A673 (cell line): ENCODE measurements around the gene TDP2.

Source experiments
- CTCF ChIP-seq: fragments of 300-800, 200-600 bp; sonication (generic); conservative IDR thresholded peaks from 2 replicates; pipeline ENCODE4 v1.5.1; 2017; ENCODE audit warnings: low read depth, mild to moderate bottlenecking, antibody characterized with exemption, low read length, moderate library complexity, mixed read lengths
- EZH2 ChIP-seq: fragments of 200-600 bp; sonication (generic); IDR thresholded peaks from 2 replicates; pipeline ENCODE4 v1.6.1; 2017; ENCODE audit warnings: borderline replicate concordance, low read depth, mild to moderate bottlenecking, mixed read lengths, antibody characterized with exemption, low read length; ENCODE audit not compliant: poor library complexity, severe bottlenecking

DNA sequence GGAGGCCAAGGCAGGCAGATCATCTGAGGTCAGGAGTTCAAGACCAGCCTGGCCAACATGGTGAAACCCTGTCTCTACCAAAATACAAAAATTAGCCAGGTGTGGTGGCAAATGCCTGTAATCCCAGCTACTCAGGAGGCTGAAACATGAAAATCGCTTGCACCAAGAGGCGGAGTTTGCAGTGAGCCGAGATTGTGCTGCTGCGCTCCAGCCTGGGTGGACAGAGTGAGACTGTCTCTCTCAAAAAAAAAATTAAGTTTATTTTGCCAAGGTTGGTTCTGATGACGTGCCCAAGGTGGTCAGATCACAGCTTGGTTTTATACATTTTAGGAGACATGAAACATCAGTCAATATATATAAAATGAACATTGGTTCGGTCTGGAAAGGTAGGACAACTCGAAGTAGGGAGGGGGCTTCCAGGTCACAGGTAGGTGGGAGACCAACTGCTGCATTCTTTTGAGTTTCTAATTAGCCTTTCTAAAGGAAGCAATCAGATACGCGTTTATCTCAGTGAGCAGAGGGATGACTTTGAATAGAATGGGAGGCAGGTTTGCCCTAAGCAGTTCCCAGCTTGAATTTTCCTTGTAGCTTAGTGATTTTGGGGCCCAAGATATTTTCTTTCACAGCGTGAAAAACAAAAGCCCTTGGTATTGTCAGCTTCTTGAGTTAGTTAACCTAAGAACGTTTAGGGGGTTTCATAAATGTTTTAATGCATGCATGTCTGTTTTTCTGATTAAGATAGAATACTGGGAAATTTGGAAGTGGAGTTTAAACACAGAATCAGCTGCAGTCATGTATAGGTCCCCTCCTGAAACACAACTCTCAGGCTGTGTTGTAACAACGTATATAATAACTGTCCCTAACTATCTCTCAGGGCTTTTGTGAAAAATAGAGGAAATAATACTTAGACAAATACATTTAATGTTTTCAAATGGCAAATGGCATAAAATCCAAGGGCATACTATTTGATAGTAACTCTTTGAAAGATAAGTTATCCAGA is 16.9 kb upstream of the TDP2 start:
- no peak for TF ChIP-seq CTCF
- TF ChIP-seq EZH2: no peak
